ENCODE results near the gene LOC128125822.

LOC128125822 gene

DNA sequence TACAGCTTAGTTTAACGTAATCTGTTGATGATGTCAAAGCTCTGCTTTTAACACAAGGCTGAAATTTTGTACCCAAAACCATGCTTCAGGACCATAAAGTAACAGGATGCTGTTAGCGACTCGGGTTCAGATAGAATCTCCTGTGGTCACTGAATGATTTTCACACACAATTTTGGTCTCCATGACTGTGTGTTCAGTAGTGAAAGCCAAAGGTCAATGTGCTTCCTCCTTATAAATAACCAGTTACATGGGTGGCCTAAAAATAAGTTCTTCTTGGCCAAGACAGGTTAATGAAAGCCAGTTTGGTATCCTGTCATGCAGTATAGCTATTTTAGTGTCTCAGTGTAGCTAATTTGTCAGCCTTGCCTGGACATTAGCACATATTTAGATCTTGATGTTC lies 19.1 kb upstream of the LOC128125822 start:
- no peaks in the 10 kb centered on the region for H3K27me3 ChIP-seq (ENCODE audit: low read length)
- no peaks in the 10 kb centered on the region for H3K9me2 ChIP-seq (replicated peaks; ENCODE audit: low read length)
- no peak for ATAC-seq
- DNase-seq, result no peak
- H3K4me1 ChIP-seq (ENCODE audit: insufficient read depth, low read length), result no peaks in the 10 kb centered on the region
- POLR2A ChIA-PET (ENCODE audit: unreplicated experiment), result no interaction called here
- H3K79me2 ChIP-seq (ENCODE audit: low read length), result no peaks in the 10 kb centered on the region
- no peak overlapping the region for H3K27ac ChIP-seq (ENCODE audit: low read length)
- no peaks in the 10 kb centered on the region for H3F3A ChIP-seq (ENCODE audit: low read length, unreplicated experiment)
- no peaks in the 10 kb centered on the region for H3K36me3 ChIP-seq (ENCODE audit: low read depth, low read length)
- intact Hi-C loops (cut with micrococcal nuclease), result no loop called here
- H3K9ac ChIP-seq (ENCODE audit: low read length), result no peak overlapping the region
- TF ChIP-seq EZH2phosphoT487 (IDR thresholded peaks at IDR 0.05; ENCODE audit: borderline replicate concordance, low read length), result no peak
- TF ChIP-seq, protein P1, sequence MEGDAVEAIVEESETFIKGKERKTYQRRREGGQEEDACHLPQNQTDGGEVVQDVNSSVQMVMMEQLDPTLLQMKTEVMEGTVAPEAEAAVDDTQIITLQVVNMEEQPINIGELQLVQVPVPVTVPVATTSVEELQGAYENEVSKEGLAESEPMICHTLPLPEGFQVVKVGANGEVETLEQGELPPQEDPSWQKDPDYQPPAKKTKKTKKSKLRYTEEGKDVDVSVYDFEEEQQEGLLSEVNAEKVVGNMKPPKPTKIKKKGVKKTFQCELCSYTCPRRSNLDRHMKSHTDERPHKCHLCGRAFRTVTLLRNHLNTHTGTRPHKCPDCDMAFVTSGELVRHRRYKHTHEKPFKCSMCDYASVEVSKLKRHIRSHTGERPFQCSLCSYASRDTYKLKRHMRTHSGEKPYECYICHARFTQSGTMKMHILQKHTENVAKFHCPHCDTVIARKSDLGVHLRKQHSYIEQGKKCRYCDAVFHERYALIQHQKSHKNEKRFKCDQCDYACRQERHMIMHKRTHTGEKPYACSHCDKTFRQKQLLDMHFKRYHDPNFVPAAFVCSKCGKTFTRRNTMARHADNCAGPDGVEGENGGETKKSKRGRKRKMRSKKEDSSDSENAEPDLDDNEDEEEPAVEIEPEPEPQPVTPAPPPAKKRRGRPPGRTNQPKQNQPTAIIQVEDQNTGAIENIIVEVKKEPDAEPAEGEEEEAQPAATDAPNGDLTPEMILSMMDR (conservative IDR thresholded peaks at IDR 0.05; ENCODE audit: low read depth, low read length), result no peak
- TF ChIP-seq EZH2 (IDR thresholded peaks at IDR 0.05; ENCODE audit: low read length, unreplicated experiment), result no peak
- no peaks in the 10 kb centered on the region for H3K9me3 ChIP-seq (ENCODE audit: low read length)
- H4K20me1 ChIP-seq (ENCODE audit: low read length), result no peaks in the 10 kb centered on the region
- no peak overlapping the region for H3K4me2 ChIP-seq (ENCODE audit: low read length)
- BruUV-seq (replicated peaks), result no TSS peak
- CTCF ChIA-PET, result no interaction called here
- H3K4me3 ChIP-seq (ENCODE audit: low read length), result no peak overlapping the region
- H2AFZ ChIP-seq (ENCODE audit: low read length), result no peak overlapping the region

DNA sequence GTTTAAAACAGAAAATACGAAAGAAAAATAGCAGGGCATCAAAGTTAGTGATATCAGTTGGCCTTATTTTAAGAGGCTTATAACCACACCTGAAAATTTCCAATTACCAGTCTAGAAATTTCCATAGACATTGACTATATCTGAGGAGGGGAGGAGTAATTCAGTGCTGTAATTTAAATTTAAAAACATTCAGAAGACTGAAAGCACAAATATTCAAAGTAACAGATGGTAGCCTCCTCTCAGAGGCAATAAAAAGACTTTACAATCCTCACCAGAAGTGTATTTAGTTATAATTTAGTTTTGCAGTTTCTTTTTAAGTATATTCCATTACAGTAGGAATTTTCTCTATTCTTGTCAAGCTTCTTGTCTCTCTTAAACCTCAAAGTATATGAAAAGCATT lies 18.4 kb upstream of the LOC128125822 start:
- intact Hi-C loops (cut with micrococcal nuclease), result no loop called here
- DNase-seq (no peak), ATAC-seq (no peak)
- no peaks in the 10 kb centered on the region for H3K9me2 ChIP-seq (replicated peaks; ENCODE audit: low read length)
- no peak overlapping the region for H3K4me3 ChIP-seq (ENCODE audit: low read length)
- H3K9me3 ChIP-seq (ENCODE audit: low read length), result no peaks in the 10 kb centered on the region
- TF ChIP-seq, protein P1 (conservative IDR thresholded peaks at IDR 0.05; ENCODE audit: low read depth, low read length), result no peak
- no peak for TF ChIP-seq EZH2 (IDR thresholded peaks at IDR 0.05; ENCODE audit: low read length, unreplicated experiment)
- TF ChIP-seq EZH2phosphoT487 (IDR thresholded peaks at IDR 0.05; ENCODE audit: borderline replicate concordance, low read length), result no peak
- H3K9ac ChIP-seq (ENCODE audit: low read length), result no peak overlapping the region
- H2AFZ ChIP-seq (ENCODE audit: low read length), result no peak overlapping the region
- H3F3A ChIP-seq (ENCODE audit: low read length, unreplicated experiment), result no peaks in the 10 kb centered on the region
- H3K27me3 ChIP-seq (ENCODE audit: low read length), result no peaks in the 10 kb centered on the region
- no peak overlapping the region for H3K27ac ChIP-seq (ENCODE audit: low read length)
- no peaks in the 10 kb centered on the region for H3K79me2 ChIP-seq (ENCODE audit: low read length)
- ChIA-PET CTCF (no interaction called here), POLR2A (ENCODE audit: unreplicated experiment) (no interaction called here)
- H3K4me1 ChIP-seq (ENCODE audit: insufficient read depth, low read length), result no peaks in the 10 kb centered on the region
- BruUV-seq (replicated peaks), result no TSS peak
- H4K20me1 ChIP-seq (ENCODE audit: low read length), result no peaks in the 10 kb centered on the region
- no peaks in the 10 kb centered on the region for H3K36me3 ChIP-seq (ENCODE audit: low read depth, low read length)
- no peak overlapping the region for H3K4me2 ChIP-seq (ENCODE audit: low read length)

DNA sequence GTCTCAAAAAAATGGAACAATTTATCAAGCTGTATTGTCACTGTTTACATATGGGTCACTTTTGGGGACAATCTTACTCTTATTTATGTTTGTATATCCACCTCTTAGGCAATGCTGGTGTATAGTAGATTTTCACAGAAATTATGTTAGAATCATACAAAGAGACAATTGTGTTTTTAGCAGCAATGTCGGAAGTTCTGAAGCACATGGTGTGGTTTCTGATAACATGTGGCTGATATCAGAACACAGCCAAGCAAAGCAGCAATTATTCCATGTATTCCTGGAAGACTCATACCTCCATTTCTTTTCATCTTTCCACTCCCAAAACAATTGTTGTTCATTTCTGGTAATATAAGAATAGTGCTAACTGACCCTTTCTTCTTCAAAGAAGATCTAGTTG lies 17.5 kb upstream of the LOC128125822 start:
- Histone ChIP-seq H3K36me3 (ENCODE audit: low read depth, low read length) (no peaks in the 10 kb centered on the region), H2AFZ (ENCODE audit: low read length) (no peak overlapping the region), H3K4me3 (ENCODE audit: low read length) (no peak overlapping the region), H3K27me3 (ENCODE audit: low read length) (no peaks in the 10 kb centered on the region), H3K27ac (ENCODE audit: low read length) (no peak overlapping the region), H4K20me1 (ENCODE audit: low read length) (no peaks in the 10 kb centered on the region), H3K79me2 (ENCODE audit: low read length) (no peaks in the 10 kb centered on the region), H3K4me1 (ENCODE audit: insufficient read depth, low read length) (no peaks in the 10 kb centered on the region), H3K9ac (ENCODE audit: low read length) (no peak overlapping the region), H3K9me2 (replicated peaks; ENCODE audit: low read length) (no peaks in the 10 kb centered on the region), H3K9me3 (ENCODE audit: low read length) (no peaks in the 10 kb centered on the region), H3F3A (ENCODE audit: low read length, unreplicated experiment) (no peaks in the 10 kb centered on the region), H3K4me2 (ENCODE audit: low read length) (no peak overlapping the region)
- TF ChIP-seq, protein P1 (conservative IDR thresholded peaks at IDR 0.05; ENCODE audit: low read depth, low read length), result no peak
- no peak for TF ChIP-seq EZH2 (IDR thresholded peaks at IDR 0.05; ENCODE audit: low read length, unreplicated experiment)
- TF ChIP-seq EZH2phosphoT487 (IDR thresholded peaks at IDR 0.05; ENCODE audit: borderline replicate concordance, low read length), result no peak
- ATAC-seq (no peak), DNase-seq (no peak)
- intact Hi-C loops (cut with micrococcal nuclease), result no loop called here
- CTCF ChIA-PET, result no interaction called here
- POLR2A ChIA-PET (ENCODE audit: unreplicated experiment), result no interaction called here
- no TSS peak for BruUV-seq (replicated peaks)

Measured in PC-3 (cell line).